B cell (primary cell): ENCODE measurements around the gene GPR158. TPM values are rescaled to one million over a fixed set of nuclear protein-coding genes. Genes with fewer than 3 reads are reported as not detected.

Experiments used
- ATAC-seq: fragments of 200-7000 bp; cut with Tn5 transposase; one replicate; pipeline ENCODE4 v1.10.0; 2021; ENCODE audit warnings: low read depth, mild to moderate bottlenecking, moderate number of reproducible peaks, moderate library complexity
- CTCF ChIA-PET: fragments of 350-600 bp; sonication (Branson Sonifier 250); formaldehyde crosslinking; loops from one replicate; lab custom pipeline; 2021; ENCODE audit warnings: antibody characterized with exemption, inconsistent platforms; lab: Charles Lee
- POLR2A ChIA-PET: fragments of 350-600 bp; sonication (Branson Sonifier 250); formaldehyde crosslinking; loops from one replicate; lab custom pipeline; 2021; ENCODE audit warnings: antibody characterized with exemption; lab: Charles Lee
- DNase-seq: peaks from one replicate; pipeline ENCODE4 v3.0.0; 2013
- H2AFZ ChIP-seq: 2 replicates; pipeline ENCODE4 v1.6.1; 2012; ENCODE audit warnings: mild to moderate bottlenecking, low read depth, low read length; ENCODE audit not compliant: insufficient read depth, poor library complexity, severe bottlenecking
- H3K27ac ChIP-seq, 2 donors: 1 replicate in 1 of 2; 2 replicates in 1 of 2; pipeline ENCODE4 v1.5.1; 2012 to 2013; ENCODE audit warnings: low read length in 2 of 2, mild to moderate bottlenecking in 2 of 2, moderate library complexity in 1 of 2
- H3K27me3 ChIP-seq, 4 experiments: fragments of 200-600 bp in 1 of 4; sonication (generic) in 1 of 4; replicated peaks in 1 of 4; 1 replicate in 2 of 4; 2 replicates in 2 of 4; pipeline versions ENCODE4 v1.6.1 to v1.7.0; 2013 to 2016; ENCODE audit warnings: low read length in 3 of 4, mild to moderate bottlenecking in 2 of 4, mixed read lengths in 1 of 4, moderate library complexity in 1 of 4; ENCODE audit not compliant: insufficient read depth in 4 of 4, control insufficient read depth in 3 of 4; ENCODE audit errors: control extremely low read depth in 1 of 4
- H3K36me3 ChIP-seq, 2 experiments: replicated peaks in 1 of 2; 1 replicate in 1 of 2; 2 replicates in 1 of 2; pipeline versions ENCODE4 v1.6.1 to v1.7.1; 2013; ENCODE audit warnings: low read length in 1 of 2; ENCODE audit not compliant: insufficient read depth in 2 of 2, control insufficient read depth in 1 of 2; ENCODE audit errors: control extremely low read depth in 1 of 2, extremely low read depth in 1 of 2
- H3K4me1 ChIP-seq, 2 donors: fragments of 200-600 bp in 1 of 2; sonication (generic) in 1 of 2; 1 replicate in 1 of 2; 2 replicates in 1 of 2; pipeline versions ENCODE4 v1.5.1 to v1.6.1; 2013 to 2017; ENCODE audit warnings: low read length in 2 of 2; ENCODE audit not compliant: control insufficient read depth in 2 of 2, insufficient read depth in 2 of 2
- H3K4me2 ChIP-seq: replicated peaks from 2 replicates; pipeline ENCODE3; 2012; ENCODE audit warnings: mild to moderate bottlenecking, low read depth, low read length; ENCODE audit not compliant: poor library complexity, severe bottlenecking
- H3K4me3 ChIP-seq, 5 experiments: fragments of 200-600 bp in 1 of 5; sonication (generic) in 1 of 5; 1 replicate in 3 of 5; 2 replicates in 2 of 5; pipeline versions ENCODE4 v1.5.1 to v1.7.0; 2011 to 2016; ENCODE audit warnings: low read length in 4 of 5, mild to moderate bottlenecking in 4 of 5, low read depth in 2 of 5, control low read depth in 1 of 5, moderate library complexity in 1 of 5; ENCODE audit not compliant: insufficient read depth in 1 of 5; ENCODE audit errors: control extremely low read depth in 1 of 5, extremely low read depth in 1 of 5
- H3K79me2 ChIP-seq: fragments of 200-600 bp; sonication (generic); one replicate; pipeline ENCODE4 v1.6.0; 2016; ENCODE audit warnings: low read length; ENCODE audit not compliant: control insufficient read depth, insufficient read depth
- H3K9ac ChIP-seq: fragments of 200-600 bp; sonication (generic); 2 replicates; pipeline ENCODE4 v1.6.1; 2017; ENCODE audit warnings: mild to moderate bottlenecking, low read length, moderate library complexity
- H3K9me3 ChIP-seq, 3 donors: one replicate each; pipeline versions ENCODE4 v1.6.1 to v1.7.1; 2013; ENCODE audit warnings: low read length in 2 of 3; ENCODE audit not compliant: control insufficient read depth in 2 of 3, insufficient read depth in 1 of 3; ENCODE audit errors: control extremely low read depth in 1 of 3
- H4K20me1 ChIP-seq: 2 replicates; pipeline ENCODE4 v1.6.0; 2012; ENCODE audit warnings: mild to moderate bottlenecking, low read length; ENCODE audit not compliant: insufficient read depth, control insufficient read depth, poor library complexity, severe bottlenecking
- H3K27ac Mint-ChIP-seq: one replicate; pipeline ENCODE4 v1.8.0; 2021; ENCODE audit warnings: mixed read lengths
- H3K27me3 Mint-ChIP-seq: one replicate; pipeline ENCODE4 v1.8.0; 2021; ENCODE audit warnings: mixed read lengths
- H3K4me1 Mint-ChIP-seq: one replicate; pipeline ENCODE4 v1.8.0; 2021; ENCODE audit warnings: mixed read lengths
- H3K4me3 Mint-ChIP-seq: one replicate; pipeline ENCODE4 v1.8.0; 2021; ENCODE audit warnings: mixed read lengths
- H3K9me3 Mint-ChIP-seq: one replicate; pipeline ENCODE4 v1.8.0; 2022; ENCODE audit warnings: mixed read lengths; ENCODE audit not compliant: insufficient read depth
- CTCF ChIP-seq: fragments of 200-600 bp; IDR thresholded peaks from one replicate; pipeline ENCODE4 v1.8.0; 2022; ENCODE audit warnings: antibody characterized with exemption, mild to moderate bottlenecking
- EZH2 ChIP-seq: IDR thresholded peaks from 2 replicates; pipeline ENCODE4 v1.6.1; 2012; ENCODE audit warnings: borderline replicate concordance, low read depth, mild to moderate bottlenecking, moderate library complexity, low read length; ENCODE audit not compliant: insufficient read depth, poor library complexity, severe bottlenecking
- WGBS: methylation state at CpG from one replicate; pipeline ENCODE4 v1.1.5; 2013; ENCODE audit warnings: missing lambda C conversion rate; ENCODE audit not compliant: insufficient coverage; 5-methylcytosine and 5-hydroxymethylcytosine counted together
- intact Hi-C: fragments of 100-400 bp; cut with micrococcal nuclease; formaldehyde crosslinking; loops from one replicate; pipeline ENCODE4 v1.10.0; 2022
- polyA plus RNA-seq: library from polyadenylated mRNA; depleted of rRNA; stranded (reverse); fragments of >200 nt; gene quantifications from 2 replicates; pipeline ENCODE4 v1.2.3, GENCODE V29; 2012
- total RNA-seq, 2 donors: library from RNA; stranded (reverse); fragments of 120-200 nt in 1 of 2; gene quantifications; 1 replicate in 1 of 2; 2 replicates in 1 of 2; pipeline versions ENCODE4 v1.2.3 to v1.2.4, GENCODE V29; 2013 to 2022

The GPR158 gene
- total and polyA plus RNA-seq, 2 donors (not counting 1 experiment from before 2014, with no cell fraction given): not detected

- Histone ChIP-seq H3K9ac (no peak overlapping the region), H3K27ac (no peak overlapping the region), H2AFZ (no peak overlapping the region), H3K4me2 (no peak overlapping the region), H3K4me1 (no peaks in the 10 kb centered on the region), H3K36me3 (no peaks in the 10 kb centered on the region), H3K4me3 (no peak overlapping the region), H3K27me3 (no peaks in the 10 kb centered on the region), H3K9me3 (peaks cover 0 to 3% (median 1%) of the 10 kb centered on the region in 3 donors), H4K20me1 (no peaks in the 10 kb centered on the region), H3K79me2 (no peaks in the 10 kb centered on the region)
- intact Hi-C loops: no loop called here
- Mint-ChIP-seq H3K4me1 (no peaks in the 10 kb centered on the region), H3K9me3 (peaks cover 6% of the 10 kb centered on the region), H3K27me3 (no peaks in the 10 kb centered on the region), H3K4me3 (no peak overlapping the region), H3K27ac (no peak overlapping the region)
- ATAC-seq: no peak
- TF ChIP-seq EZH2: no peak
- TF ChIP-seq CTCF: no peak
- CTCF ChIA-PET: no interaction called here
- POLR2A ChIA-PET: no interaction called here
- no CpG with 5 or more reads among the region's 4 CpGs for WGBS
- no peak for DNase-seq
Observed at GRCh38 chr10:25451401-25451800, 276.6 kb downstream of the GPR158 start.

- no peaks in the 10 kb centered on the region for H3K4me1 ChIP-seq
- Mint-ChIP-seq H3K4me3 (no peak overlapping the region), H3K9me3 (peaks cover 6% of the 10 kb centered on the region), H3K27me3 (no peaks in the 10 kb centered on the region), H3K27ac (no peak overlapping the region), H3K4me1 (no peaks in the 10 kb centered on the region)
- H3K4me2 ChIP-seq: no peak overlapping the region
- no peaks in the 10 kb centered on the region for H3K36me3 ChIP-seq
- DNase-seq (no peak), ATAC-seq (no peak)
- no peak overlapping the region for H2AFZ ChIP-seq
- CTCF ChIA-PET: no interaction called here
- no peaks in the 10 kb centered on the region for H3K27me3 ChIP-seq
- no CpG with 5 or more reads among the region's 1 CpG for WGBS
- H4K20me1 ChIP-seq: no peaks in the 10 kb centered on the region
- H3K9me3 ChIP-seq: peaks cover 0 to 3% (median 1%) of the 10 kb centered on the region in 3 donors
- H3K9ac ChIP-seq: no peak overlapping the region
- no peak overlapping the region for H3K4me3 ChIP-seq
- TF ChIP-seq EZH2 (no peak), CTCF (no peak)
- H3K79me2 ChIP-seq: no peaks in the 10 kb centered on the region
- intact Hi-C loops: no loop called here
- POLR2A ChIA-PET: no interaction called here
- H3K27ac ChIP-seq: no peak overlapping the region
Observed at GRCh38 chr10:25453619-25454018, 278.8 kb downstream of the GPR158 start.
